ENCODE data around the gene MAPRE2.

DNA sequence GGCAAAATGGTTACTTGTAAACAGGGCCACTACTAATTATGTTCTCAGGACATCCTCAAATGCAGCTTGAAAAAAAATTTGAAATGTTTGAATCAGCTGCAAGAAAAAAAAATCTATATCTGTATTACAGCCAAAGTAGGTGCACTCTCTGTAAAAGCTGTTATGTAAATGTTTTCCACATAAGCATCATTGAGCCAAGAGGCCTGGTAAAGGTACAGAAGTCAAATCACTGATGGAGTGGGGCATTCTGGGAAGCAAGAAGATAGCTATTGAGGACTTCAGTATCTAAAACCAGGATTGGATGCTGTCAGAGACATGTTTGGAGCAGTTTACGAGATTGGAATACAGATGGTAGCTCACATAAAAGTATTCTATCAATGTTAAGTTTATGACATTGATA, 80.3 kb downstream of the MAPRE2 start:
- no peak for TF ChIP-seq EZH2 (IDR thresholded peaks at IDR 0.05; ENCODE audit: borderline replicate concordance, low read depth, low read length, poor library complexity, severe bottlenecking)
- TF ChIP-seq, protein P1, sequence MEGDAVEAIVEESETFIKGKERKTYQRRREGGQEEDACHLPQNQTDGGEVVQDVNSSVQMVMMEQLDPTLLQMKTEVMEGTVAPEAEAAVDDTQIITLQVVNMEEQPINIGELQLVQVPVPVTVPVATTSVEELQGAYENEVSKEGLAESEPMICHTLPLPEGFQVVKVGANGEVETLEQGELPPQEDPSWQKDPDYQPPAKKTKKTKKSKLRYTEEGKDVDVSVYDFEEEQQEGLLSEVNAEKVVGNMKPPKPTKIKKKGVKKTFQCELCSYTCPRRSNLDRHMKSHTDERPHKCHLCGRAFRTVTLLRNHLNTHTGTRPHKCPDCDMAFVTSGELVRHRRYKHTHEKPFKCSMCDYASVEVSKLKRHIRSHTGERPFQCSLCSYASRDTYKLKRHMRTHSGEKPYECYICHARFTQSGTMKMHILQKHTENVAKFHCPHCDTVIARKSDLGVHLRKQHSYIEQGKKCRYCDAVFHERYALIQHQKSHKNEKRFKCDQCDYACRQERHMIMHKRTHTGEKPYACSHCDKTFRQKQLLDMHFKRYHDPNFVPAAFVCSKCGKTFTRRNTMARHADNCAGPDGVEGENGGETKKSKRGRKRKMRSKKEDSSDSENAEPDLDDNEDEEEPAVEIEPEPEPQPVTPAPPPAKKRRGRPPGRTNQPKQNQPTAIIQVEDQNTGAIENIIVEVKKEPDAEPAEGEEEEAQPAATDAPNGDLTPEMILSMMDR (conservative IDR thresholded peaks at IDR 0.05; ENCODE audit: low read depth, low read length), result no peak
